H1 (cell line): ENCODE data around the gene NUP85. TPM values are rescaled to one million over a fixed set of nuclear protein-coding genes. Genes with fewer than 3 reads are reported as not detected.

Source experiments
- EZH2 ChIP-seq: fragments of 200-600 bp; sonication (generic); IDR thresholded peaks from 2 replicates; pipeline ENCODE4 v1.7.1; 2012; ENCODE audit warnings: low read depth, mild to moderate bottlenecking, moderate library complexity, low read length, inconsistent platforms; ENCODE audit not compliant: severe bottlenecking
- RAD21 ChIP-seq, 2 experiments: IDR thresholded peaks in 1 of 2; conservative IDR thresholded peaks in 1 of 2; 2 replicates each; pipeline ENCODE4 v1.6.1; 2011; ENCODE audit warnings: low read depth in 2 of 2, low read length in 2 of 2, improper control_type of control experiment in 1 of 2, inconsistent platforms in 1 of 2, mild to moderate bottlenecking in 1 of 2, moderate library complexity in 1 of 2
- polyA plus RNA-seq, 7 experiments: library from polyadenylated mRNA; depleted of rRNA in 3 of 7; stranded (reverse) in 5 of 7; unstranded in 2 of 7; fragments of >200 nt in 5 of 7; fragments of 200-250 nt in 2 of 7; gene quantifications; 1 replicate in 5 of 7; 2 replicates in 1 of 7; 4 replicates in 1 of 7; pipeline versions ENCODE4 v1.2.1 to v1.2.3, GENCODE V29; 2011 to 2013; ENCODE audit warnings: missing spikeins in 2 of 7, mixed read lengths in 2 of 7
- total RNA-seq: library from RNA; stranded (reverse); fragmentation: NEBNext Ultra II Directional; extraction: Animal tissue kit (Norgen Biotek cat#: 25700); gene quantifications from 2 replicates; pipeline ENCODE4 v1.2.1, GENCODE V29; 2021
- TF ChIP-seq, protein P1 (sequence below): fragments of 300-600 bp; sonication (generic); IDR thresholded peaks from 2 replicates; pipeline ENCODE4 v1.7.1; 2012; ENCODE audit warnings: low read length, moderate library complexity, mild to moderate bottlenecking, inconsistent platforms; ENCODE audit not compliant: insufficient replicate concordance
- TF ChIP-seq, protein P2 (sequence below), 3 experiments: IDR thresholded peaks; 1 replicate in 2 of 3; 2 replicates in 1 of 3; pipeline versions ENCODE4 v1.5.1 to v1.6.1; 2011; ENCODE audit warnings: low read length in 3 of 3, mild to moderate bottlenecking in 3 of 3, inconsistent platforms in 2 of 3, low read depth in 1 of 3, moderate library complexity in 1 of 3; ENCODE audit not compliant: insufficient read depth in 1 of 3; ENCODE audit errors: control extremely low read depth in 1 of 3

Gene NUP85
- total and polyA plus RNA-seq, 2 of the 8 experiments (the other 6 are each of a cell fraction or from before 2014, with no cell fraction given): 98.5 to 154 TPM

DNA sequence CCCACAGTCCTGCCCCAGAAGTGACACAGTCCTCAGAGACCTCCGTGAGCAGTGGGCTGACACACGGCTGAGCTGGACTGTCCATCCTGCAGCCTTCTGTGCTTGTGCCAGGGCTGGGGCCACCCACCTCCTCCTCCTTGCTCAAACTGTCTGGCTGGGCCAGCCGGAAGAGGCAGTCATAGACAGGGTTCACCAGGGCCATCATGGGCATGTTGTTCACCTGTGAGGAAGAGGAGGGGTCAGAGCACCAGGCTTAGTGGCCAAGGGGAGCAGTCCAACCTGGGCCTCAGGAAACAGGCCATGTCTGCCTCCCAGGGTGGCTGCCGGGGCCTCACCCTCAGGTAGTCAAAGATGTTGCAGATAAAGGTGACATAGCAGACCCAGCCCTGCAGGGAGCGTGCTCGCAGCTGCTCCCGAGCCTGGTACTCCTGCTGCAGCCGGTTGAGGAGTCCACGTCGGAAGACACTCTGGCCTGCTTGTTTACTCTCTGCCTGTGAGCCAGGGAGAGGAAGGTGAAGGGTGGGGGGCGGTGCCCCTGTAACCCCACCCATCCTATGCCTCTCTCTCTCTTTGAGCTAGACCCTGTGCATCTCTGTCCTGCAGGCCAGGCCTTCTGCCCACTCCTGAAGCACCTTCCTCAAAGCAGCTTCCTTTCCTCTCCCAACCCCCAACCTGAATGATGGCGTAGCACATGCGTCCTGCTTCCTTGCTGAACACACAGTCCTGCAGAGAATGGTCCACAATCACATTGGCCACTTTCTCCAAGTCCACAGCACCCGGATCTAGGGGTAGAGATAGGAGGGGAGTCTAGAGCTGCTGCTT, 62.1 kb downstream of the NUP85 start (continued):
- TF ChIP-seq, protein P1, sequence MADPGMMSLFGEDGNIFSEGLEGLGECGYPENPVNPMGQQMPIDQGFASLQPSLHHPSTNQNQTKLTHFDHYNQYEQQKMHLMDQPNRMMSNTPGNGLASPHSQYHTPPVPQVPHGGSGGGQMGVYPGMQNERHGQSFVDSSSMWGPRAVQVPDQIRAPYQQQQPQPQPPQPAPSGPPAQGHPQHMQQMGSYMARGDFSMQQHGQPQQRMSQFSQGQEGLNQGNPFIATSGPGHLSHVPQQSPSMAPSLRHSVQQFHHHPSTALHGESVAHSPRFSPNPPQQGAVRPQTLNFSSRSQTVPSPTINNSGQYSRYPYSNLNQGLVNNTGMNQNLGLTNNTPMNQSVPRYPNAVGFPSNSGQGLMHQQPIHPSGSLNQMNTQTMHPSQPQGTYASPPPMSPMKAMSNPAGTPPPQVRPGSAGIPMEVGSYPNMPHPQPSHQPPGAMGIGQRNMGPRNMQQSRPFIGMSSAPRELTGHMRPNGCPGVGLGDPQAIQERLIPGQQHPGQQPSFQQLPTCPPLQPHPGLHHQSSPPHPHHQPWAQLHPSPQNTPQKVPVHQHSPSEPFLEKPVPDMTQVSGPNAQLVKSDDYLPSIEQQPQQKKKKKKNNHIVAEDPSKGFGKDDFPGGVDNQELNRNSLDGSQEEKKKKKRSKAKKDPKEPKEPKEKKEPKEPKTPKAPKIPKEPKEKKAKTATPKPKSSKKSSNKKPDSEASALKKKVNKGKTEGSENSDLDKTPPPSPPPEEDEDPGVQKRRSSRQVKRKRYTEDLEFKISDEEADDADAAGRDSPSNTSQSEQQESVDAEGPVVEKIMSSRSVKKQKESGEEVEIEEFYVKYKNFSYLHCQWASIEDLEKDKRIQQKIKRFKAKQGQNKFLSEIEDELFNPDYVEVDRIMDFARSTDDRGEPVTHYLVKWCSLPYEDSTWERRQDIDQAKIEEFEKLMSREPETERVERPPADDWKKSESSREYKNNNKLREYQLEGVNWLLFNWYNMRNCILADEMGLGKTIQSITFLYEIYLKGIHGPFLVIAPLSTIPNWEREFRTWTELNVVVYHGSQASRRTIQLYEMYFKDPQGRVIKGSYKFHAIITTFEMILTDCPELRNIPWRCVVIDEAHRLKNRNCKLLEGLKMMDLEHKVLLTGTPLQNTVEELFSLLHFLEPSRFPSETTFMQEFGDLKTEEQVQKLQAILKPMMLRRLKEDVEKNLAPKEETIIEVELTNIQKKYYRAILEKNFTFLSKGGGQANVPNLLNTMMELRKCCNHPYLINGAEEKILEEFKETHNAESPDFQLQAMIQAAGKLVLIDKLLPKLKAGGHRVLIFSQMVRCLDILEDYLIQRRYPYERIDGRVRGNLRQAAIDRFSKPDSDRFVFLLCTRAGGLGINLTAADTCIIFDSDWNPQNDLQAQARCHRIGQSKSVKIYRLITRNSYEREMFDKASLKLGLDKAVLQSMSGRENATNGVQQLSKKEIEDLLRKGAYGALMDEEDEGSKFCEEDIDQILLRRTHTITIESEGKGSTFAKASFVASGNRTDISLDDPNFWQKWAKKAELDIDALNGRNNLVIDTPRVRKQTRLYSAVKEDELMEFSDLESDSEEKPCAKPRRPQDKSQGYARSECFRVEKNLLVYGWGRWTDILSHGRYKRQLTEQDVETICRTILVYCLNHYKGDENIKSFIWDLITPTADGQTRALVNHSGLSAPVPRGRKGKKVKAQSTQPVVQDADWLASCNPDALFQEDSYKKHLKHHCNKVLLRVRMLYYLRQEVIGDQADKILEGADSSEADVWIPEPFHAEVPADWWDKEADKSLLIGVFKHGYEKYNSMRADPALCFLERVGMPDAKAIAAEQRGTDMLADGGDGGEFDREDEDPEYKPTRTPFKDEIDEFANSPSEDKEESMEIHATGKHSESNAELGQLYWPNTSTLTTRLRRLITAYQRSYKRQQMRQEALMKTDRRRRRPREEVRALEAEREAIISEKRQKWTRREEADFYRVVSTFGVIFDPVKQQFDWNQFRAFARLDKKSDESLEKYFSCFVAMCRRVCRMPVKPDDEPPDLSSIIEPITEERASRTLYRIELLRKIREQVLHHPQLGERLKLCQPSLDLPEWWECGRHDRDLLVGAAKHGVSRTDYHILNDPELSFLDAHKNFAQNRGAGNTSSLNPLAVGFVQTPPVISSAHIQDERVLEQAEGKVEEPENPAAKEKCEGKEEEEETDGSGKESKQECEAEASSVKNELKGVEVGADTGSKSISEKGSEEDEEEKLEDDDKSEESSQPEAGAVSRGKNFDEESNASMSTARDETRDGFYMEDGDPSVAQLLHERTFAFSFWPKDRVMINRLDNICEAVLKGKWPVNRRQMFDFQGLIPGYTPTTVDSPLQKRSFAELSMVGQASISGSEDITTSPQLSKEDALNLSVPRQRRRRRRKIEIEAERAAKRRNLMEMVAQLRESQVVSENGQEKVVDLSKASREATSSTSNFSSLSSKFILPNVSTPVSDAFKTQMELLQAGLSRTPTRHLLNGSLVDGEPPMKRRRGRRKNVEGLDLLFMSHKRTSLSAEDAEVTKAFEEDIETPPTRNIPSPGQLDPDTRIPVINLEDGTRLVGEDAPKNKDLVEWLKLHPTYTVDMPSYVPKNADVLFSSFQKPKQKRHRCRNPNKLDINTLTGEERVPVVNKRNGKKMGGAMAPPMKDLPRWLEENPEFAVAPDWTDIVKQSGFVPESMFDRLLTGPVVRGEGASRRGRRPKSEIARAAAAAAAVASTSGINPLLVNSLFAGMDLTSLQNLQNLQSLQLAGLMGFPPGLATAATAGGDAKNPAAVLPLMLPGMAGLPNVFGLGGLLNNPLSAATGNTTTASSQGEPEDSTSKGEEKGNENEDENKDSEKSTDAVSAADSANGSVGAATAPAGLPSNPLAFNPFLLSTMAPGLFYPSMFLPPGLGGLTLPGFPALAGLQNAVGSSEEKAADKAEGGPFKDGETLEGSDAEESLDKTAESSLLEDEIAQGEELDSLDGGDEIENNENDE: no peak
- peak; percentile 38 to 52 for TF ChIP-seq RAD21 (IDR thresholded peaks at IDR 0.05 in 1 of 2, conservative IDR thresholded peaks at IDR 0.05 in 1 of 2; ENCODE audit: low read depth in 2 of 2, low read length in 2 of 2)
- TF ChIP-seq, protein P2, sequence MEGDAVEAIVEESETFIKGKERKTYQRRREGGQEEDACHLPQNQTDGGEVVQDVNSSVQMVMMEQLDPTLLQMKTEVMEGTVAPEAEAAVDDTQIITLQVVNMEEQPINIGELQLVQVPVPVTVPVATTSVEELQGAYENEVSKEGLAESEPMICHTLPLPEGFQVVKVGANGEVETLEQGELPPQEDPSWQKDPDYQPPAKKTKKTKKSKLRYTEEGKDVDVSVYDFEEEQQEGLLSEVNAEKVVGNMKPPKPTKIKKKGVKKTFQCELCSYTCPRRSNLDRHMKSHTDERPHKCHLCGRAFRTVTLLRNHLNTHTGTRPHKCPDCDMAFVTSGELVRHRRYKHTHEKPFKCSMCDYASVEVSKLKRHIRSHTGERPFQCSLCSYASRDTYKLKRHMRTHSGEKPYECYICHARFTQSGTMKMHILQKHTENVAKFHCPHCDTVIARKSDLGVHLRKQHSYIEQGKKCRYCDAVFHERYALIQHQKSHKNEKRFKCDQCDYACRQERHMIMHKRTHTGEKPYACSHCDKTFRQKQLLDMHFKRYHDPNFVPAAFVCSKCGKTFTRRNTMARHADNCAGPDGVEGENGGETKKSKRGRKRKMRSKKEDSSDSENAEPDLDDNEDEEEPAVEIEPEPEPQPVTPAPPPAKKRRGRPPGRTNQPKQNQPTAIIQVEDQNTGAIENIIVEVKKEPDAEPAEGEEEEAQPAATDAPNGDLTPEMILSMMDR (IDR thresholded peaks at IDR 0.05; ENCODE audit: control extremely low read depth in 1 of 3, insufficient read depth in 1 of 3, low read depth in 1 of 3, low read length in 3 of 3): peak; percentile 65 to 76 (median 67)
- TF ChIP-seq EZH2: no peak
